ENCODE results near the gene MZB1.
A peak's percentile ranks its signal among the peaks of the same experiment; 100 is the strongest.
"Not testable (repeated sequence)": the region's sequence is repeated elsewhere in the genome, so short reads cannot be mapped to it uniquely, and the experiment has no call there.

MZB1 gene

GRCh38 chr5:139391570-139392323, 2.0 kb upstream of the MZB1 start:
- DNase-seq = no peak

DNA sequence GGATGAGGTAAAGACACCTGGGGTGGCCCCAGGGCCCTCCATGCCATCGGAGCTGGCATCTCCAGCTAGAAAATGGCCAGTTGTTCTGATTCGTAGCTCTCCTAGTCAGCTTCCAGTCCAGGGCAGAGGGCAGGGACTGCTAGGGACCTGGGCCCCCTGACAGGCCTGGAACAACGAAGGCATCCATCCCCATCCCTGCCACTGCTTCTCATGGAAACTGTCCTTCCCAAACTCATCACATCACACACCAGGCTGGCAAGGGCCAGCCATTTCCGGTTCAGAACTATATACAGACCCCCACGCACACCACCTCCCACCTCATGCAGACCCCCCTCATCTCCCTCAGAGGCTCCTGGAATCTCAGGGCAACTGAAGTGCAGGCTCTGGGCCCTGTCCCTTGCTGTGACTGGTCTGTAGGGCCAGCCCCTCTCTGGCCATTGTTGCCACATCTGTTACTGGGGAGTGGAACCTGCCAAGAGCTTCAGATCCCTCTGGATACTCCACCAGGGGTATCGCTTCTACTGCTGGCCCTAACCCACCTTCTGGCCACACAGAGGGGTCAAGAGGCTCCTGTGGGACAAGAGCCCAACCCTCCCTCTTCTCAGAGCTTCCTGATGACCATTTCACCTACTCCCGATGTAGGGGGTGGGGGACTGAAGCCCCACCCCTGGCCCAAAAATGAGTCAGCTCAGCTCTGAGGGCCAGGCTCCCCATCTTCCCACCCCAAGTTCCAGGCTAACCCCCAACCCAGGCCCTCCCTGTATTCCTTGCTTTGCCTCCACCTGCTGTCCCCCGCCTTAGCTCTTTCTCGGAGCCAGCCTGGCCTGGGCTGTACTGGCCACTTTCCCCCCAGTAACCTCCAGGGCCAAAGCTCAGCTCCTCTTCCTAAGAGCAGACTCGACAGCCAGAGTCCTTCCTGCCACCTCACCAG, 1.2 kb upstream of the MZB1 start:
- DNase-seq = no peak

DNA sequence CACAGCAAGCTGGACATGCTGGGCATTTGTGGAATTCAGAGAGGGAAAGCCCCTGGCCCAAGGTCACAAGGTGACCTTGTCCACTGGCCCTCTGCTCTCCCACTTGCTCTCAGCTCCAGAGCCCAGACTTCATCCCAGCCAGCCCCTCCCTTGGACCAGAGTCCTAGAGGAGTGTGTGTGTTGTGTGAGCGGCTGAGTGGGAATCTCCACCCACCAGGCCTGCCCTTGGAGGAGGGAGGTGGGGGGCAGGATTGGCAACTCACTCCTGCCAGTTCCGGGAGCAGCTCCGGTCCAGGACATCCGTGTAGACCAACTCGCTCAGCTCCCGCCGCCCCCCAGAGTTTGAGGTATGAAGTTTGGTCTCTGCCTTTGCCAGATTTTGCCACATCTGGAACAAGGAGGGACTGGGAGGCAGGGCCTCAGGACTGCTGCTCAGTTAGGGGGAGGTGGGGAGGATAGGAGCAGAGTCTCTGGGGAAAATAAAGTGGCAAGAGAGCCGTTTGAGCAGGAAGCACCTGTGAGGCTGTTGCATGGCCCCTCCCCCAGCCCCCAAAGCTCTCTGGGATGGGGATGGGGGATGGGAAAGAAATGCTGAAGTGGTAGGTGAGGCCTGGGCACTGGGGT, 1.4 kb downstream of the MZB1 start:
- no peak for DNase-seq

DNA sequence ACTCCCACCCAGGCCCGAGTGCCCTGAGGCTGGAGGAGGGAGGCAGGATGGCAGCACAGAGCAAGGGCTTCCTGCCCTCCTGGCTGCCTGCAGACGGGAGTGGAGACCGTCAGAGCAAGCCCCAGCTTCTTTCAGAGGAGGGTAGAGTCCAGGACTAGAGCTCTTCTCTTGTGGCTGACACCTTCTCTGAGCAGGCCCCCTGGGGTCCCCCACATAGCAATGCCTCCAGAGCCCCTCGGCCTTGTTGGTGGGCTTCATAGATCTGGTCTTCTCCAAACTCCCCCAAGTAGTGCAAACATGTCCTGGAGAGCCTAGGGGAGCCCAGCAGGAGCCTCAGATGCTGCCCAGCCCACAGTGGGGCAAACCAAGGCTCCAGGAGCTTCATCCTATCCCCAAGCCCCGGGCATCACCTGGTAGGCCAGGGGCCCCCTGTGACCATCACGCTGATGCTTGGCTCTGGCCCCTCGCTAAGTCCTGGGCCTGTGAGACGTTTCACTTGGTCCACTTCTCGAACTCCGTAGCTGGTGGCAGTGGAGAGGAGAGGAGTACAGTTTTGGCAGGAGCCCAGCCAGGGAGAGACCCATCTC, 2.0 kb downstream of the MZB1 start:
- DNase-seq = no peak

- DNase-seq = not testable (repeated sequence)
Measured at GRCh38 chr5:139386956-139387355, 2.8 kb downstream of the MZB1 start.

GRCh38 chr5:139386050-139386438, 3.7 kb downstream of the MZB1 start:
- no peak for DNase-seq

DNA sequence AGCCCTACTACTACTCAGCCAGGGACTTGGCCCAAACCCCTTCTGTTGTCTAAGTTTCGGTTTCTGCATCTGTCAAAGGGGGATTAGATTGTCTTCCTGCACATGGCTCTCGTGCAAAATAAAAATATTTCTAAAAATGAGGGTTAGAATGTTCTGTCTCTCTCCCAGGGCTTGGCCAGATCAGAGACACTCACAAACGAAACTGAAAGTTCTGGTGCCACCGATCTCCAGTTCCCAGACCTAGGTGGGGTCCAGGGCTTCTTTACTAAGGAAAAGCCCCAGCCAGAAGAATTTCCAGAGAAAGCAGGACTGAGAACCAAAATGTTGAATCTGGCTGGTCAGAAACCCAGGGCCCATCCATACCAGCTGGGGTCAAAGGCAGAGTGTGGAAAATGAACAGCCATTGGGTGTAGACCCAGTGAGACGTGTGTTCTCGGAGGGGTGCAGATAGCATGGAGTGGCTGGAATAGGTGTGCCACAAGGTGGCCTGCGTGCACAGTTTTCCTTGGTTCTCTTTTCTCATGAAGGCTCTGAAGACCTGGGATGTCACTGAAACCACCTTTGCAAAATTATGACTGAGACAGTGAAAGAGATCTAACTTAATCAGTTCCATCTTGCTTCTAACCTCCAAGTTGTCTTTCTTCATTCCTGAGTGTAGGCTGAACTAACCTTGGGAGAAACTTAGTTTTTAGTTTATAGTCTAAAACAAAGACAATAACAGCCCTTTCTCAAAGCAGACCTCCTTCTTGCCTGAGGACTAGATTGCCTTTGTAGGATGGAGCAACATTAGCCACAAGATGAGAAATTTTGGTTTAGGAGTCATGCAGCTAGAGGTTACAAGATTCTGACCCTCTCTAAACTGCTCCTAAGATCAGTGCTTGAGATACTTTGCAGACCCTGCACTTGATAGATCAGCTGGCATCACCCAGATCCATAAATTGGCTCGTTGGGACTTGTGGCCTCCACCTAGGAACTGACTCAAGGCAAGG, 4.4 kb downstream of the MZB1 start:
- peak; percentile 3 for DNase-seq

- DNase-seq = no peak
Measured at GRCh38 chr5:139384591-139385051, 5.1 kb downstream of the MZB1 start.

DNA sequence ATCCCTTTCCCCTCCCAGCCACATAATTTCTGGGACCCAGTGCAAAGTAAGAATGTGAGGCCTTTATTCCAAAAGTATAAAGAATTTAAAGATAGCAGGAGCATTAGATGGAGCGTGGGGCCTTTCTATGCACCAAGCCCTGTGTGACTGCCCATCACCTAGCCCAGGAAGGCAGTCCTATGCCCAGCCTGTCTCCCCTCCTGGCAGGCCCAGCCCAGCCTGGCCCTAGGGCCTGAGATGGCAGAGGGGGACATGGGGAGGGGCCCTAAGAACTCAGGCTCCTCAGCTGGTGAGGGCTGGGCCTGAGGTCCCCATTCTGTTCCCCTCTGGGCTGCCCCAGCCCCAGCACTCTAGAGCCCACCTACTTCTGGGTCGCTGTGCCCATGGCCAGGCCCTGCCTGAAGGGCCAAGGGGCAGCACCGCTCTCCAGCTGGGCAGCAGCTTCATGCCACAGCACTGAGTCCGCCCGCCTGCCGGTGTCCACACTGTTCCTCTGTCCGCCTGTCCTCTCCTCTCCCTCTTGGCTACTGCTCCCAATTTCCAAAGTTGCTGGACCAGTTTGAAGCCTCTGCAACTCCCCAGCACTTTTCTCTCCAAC, 5.6 kb downstream of the MZB1 start:
- DNase-seq = no peak

DNA sequence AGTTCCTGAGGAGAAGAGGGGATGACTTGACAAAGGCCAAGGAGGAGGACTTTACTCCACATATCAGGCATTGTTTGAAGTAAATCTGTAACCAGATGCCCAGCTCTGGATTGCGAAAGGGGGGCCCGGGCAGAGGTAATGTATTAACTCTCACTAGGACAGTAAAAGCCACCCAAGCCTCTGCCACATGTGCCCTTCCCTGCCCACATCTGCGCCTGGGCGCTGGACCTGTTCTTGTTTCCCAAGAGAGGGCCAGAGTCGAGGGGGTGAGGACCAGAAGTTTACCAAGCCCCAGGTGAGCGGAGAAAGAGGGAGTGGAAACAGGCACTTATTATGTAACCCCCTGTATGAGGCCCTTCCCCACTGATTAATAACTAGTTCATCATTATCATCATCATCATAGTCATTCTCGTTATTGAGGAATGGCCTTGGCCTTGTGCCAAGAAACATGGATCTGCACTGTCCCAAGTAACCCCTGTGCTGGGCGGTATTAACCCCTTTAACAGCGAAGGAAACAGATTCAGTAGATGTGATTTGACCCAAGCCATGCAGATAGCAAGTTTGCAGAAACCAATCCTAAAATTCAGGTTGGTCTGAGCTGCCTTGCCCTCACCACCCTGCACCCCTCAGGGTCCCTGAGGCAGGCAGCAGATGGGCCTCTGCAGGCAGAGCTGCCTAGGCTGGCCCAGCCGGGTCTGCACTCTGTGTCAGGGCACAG, 6.3 kb downstream of the MZB1 start, which contains the start of gene SLC23A1:
Gene SLC23A1 (minus strand): TSS at position 23 of the 718 bp plus-strand sequence. CDS start 44 bp downstream, outside the sequence.
- no peak for DNase-seq

DNA sequence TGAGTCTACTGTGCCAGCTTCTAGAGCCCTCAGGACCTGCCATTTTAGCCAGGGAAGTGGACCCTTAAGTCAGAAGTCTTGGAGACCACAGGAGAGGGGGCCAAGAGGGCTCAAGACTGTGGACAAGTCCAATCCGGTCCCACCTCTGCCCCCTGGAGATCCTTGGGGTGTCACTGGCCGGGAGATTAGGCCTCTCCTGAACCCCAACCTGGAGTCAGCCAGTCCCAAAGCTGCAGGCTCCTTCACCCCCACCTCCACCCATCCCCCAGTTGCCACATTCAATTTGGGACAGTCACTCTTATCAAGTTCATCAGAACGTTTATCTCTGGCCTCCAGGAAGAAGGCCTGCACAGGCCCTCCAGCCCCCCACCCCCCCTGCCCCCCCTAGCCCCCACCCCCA, 6.9 kb downstream of the MZB1 start:
- DNase-seq = no peak

GRCh38 chr5:139381837-139382761, 7.6 kb downstream of the MZB1 start:
- DNase-seq = no peak

GRCh38 chr5:139379626-139380449, 9.9 kb downstream of the MZB1 start:
- no peak for DNase-seq

- no peak for DNase-seq
Measured at GRCh38 chr5:139378941-139379361, 10.8 kb downstream of the MZB1 start.

GRCh38 chr5:139378101-139378825, 11.4 kb downstream of the MZB1 start:
- DNase-seq = no peak

GRCh38 chr5:139377226-139377625, 12.5 kb downstream of the MZB1 start:
- DNase-seq = no peak

GRCh38 chr5:139376364-139376763, 13.3 kb downstream of the MZB1 start:
- no peak for DNase-seq

DNA sequence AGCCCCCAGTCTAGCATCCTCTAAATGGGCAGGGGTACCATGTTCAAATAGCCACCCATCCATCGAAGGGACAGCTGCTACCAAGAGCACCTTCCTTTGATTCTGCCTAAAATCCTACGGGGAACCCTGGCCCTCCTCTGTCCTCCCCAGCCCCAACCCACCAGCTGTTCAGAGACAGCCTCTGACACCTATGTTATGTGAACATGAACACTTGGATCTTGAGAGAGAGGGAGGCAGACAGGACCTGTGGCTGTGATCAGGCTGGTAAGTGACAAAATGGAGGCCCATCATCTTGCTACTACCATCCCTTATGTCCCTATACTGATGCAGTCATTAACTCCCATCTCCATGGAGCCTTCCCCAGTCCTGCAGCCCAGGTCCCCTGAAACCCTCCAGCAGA, 14.8 kb downstream of the MZB1 start:
- DNase-seq = no peak

Measured in NCI-H146 (cell line).